ENCODE data around the gene SLC41A2.

SLC41A2 gene

DNA sequence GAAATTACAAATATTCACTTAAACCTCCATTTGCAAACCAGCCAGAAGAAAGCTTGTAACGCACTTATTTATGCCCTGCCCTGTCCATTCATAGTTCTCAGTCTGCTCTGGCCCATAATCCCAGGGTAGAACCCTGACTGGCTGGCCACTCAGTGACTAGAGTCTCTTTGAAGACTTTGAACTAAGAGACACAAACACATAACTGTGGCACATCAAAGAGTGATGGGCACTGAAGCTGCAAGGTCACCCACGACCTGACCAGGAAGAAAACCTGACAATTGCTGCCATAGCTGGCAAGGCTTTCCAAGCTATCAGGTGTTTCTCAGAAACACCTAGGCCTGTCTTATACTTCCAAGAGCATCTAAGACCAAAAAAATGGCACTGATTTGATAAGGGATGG lies 28.7 kb downstream of the SLC41A2 start:
- DNase-seq, result no peak

DNA sequence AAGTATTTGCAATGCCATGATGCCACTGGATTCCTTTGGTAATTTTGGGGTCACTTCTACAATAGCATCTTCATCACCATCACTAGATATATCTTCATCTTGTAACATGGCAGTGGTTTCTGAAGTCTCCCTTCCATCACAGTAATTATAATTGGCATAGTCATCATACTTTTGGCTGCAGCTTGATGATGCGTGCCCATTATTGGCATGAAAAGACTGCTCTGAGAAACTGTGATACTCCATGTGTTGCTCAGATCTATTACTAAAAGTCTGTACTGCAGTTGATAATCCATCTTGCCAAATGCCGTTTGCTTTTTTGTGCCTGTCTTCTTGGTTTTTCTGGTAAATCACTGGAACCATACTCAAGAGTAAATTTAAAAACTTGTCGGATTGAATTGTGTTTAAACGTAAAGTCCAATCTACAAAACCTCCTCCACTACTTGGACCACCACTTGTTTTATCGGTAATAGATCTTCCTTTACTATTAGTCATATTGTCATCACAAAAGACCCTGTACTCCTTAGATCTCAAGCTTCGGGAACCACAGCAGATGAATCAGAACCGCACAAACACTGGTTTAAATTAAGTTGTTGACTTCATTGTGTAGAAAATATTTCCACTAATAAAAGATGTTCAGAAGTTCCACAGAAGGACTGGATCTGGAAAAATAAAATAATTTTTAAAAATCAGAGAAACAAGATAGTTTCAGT lies 29.9 kb downstream of the SLC41A2 start:
- no peak for DNase-seq

DNA sequence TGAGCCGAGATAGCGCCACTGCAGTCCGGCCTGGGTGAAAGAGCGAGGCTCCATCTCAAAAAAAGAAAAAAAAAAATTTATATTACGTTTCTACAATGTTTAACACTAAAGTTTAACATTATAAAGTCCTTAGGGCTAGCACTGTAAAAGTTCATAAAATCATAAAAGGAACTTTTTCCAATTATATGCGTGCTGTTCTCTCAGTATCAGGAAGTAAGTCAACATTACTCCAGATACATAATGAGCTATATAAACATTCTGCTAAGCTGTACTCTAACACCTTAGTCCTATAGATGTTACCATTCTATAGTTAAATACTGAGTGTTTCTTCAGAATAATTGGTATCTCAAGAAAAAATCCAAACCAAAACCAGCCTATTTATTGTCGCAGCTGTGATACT lies 32.6 kb downstream of the SLC41A2 start:
- DNase-seq, result no peak

DNA sequence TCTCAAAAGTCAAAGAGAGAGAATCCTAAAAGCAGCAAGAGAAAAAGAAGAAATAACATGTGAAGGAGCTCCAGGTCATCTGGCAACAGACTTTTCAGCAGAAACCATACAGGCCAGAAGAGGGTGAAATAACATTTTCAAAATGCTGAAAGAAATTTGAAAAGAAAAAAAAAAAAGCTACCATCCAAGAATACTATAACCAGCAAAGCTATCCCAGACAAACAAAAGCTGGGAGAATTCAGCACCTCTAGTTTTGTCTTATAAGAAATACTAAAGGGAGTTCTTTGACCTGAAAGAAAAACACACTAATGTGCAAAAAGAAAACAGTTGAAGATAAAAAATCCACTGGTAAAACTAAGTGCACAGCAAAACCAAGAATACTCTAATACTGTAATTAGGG lies 36.8 kb downstream of the SLC41A2 start:
- no peak for DNase-seq

DNA sequence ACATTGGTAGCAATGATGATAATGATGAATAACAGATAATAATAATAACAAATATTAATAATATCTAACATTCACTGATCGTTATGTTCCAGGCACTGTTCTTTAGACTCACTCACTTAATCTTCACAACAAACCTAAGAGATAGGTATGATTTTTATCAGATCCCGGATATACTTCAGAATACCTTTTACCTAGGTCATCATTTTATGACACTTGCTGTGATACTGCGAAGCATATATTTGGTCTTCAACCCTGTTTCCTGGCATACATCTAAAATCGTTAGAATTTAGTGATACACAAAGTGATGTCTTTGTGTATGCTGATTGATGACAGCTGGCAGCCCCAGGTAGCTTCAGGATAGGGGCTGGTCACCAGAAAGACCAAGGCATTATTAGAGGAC lies 46.1 kb downstream of the SLC41A2 start:
- DNase-seq, result no peak

DNA sequence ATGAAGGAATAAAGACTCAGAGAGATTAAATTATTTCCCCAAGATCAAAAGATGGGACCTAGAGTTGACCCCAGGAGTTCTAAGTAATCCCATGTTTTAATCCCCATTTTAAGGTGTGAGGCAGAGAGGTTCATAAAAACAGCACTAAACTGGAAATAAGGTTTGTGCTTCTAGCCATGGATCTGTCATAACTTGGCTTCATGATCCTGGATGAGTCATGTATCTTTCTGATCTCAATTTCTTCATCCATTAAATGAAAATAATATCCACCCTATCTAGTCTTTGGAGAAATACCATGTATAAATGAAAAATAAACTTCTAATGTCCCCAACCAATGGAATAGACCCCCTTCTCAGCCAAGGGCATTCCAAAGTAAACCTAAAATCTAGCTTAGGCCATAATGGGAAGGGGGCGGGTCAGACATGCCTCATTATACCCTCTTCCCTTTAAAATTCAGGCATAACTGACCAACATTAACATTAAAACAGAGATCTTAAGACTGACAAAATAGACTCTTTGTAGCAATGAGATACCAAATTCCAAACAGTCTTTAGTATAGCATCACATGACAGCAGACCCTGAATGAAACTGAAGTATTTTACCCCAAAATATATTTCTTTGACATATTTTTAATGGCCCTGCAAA lies 47.8 kb downstream of the SLC41A2 start:
- no peak for DNase-seq

DNA sequence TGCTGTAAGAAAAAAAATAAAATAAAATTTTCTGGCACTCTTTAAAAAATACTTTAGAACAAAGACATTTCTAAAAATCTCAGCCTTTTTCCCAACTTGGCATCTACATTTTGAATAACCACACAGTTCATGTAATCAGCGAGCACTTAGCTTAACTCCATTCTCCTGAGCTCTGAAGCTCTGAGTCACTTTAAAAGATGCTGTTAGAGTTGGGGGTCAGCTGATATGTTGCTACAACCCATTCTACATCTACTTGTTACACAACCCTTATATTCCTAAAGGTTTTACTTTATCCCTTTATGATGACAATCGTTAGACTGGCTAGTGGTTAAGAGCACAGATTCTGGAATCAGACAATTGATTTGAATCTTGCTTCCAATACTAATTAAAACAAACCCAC lies 48.3 kb downstream of the SLC41A2 start:
- DNase-seq, result no peak
